ENCODE data around the gene CDH18.

- TF ChIP-seq, protein P1, sequence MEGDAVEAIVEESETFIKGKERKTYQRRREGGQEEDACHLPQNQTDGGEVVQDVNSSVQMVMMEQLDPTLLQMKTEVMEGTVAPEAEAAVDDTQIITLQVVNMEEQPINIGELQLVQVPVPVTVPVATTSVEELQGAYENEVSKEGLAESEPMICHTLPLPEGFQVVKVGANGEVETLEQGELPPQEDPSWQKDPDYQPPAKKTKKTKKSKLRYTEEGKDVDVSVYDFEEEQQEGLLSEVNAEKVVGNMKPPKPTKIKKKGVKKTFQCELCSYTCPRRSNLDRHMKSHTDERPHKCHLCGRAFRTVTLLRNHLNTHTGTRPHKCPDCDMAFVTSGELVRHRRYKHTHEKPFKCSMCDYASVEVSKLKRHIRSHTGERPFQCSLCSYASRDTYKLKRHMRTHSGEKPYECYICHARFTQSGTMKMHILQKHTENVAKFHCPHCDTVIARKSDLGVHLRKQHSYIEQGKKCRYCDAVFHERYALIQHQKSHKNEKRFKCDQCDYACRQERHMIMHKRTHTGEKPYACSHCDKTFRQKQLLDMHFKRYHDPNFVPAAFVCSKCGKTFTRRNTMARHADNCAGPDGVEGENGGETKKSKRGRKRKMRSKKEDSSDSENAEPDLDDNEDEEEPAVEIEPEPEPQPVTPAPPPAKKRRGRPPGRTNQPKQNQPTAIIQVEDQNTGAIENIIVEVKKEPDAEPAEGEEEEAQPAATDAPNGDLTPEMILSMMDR (conservative IDR thresholded peaks at IDR 0.05; ENCODE audit: low read length): no peak
- no peak for TF ChIP-seq EZH2phosphoT487 (IDR thresholded peaks at IDR 0.05; ENCODE audit: borderline replicate concordance)
These were observed 87.7 kb downstream of the CDH18 start for GRCh38 chr5:19900269-19900668.
